Smooth muscle cell (in vitro differentiated cells): ENCODE results near the gene WBP1. TPM values are rescaled to one million over a fixed set of nuclear protein-coding genes. Genes with fewer than 3 reads are reported as not detected.

Experiments
- DNase-seq: peaks from one replicate; lab custom pipeline; 2025; ENCODE audit not compliant: unreplicated experiment; lab: John Stamatoyannopoulos, UW
- H2AFZ ChIP-seq: fragments of 200-600 bp; sonication (generic); 2 replicates; pipeline ENCODE4 v1.6.0; 2016; ENCODE audit warnings: antibody characterized with exemption, low read depth, mild to moderate bottlenecking
- H3F3A ChIP-seq: fragments of 200-600 bp; sonication (generic); 2 replicates; pipeline ENCODE4 v1.6.0; 2017; ENCODE audit warnings: antibody characterized with exemption, low read depth
- H3K27ac ChIP-seq: fragments of 200-600 bp; sonication (generic); 2 replicates; pipeline ENCODE4 v1.5.1; 2016; ENCODE audit warnings: low read depth, mild to moderate bottlenecking
- H3K27me3 ChIP-seq: fragments of 200-600 bp; sonication (generic); 2 replicates; pipeline ENCODE4 v1.6.1; 2016; ENCODE audit warnings: low read depth, mild to moderate bottlenecking
- H3K36me3 ChIP-seq: fragments of 200-600 bp; sonication (generic); 2 replicates; pipeline ENCODE4 v1.5.1; 2016; ENCODE audit warnings: low read depth
- H3K4me1 ChIP-seq: fragments of 200-600 bp; sonication (generic); 2 replicates; pipeline ENCODE4 v1.5.1; 2016; ENCODE audit warnings: low read depth
- H3K4me2 ChIP-seq: fragments of 200-600 bp; sonication (generic); 2 replicates; pipeline ENCODE4 v1.6.0; 2016; ENCODE audit warnings: mild to moderate bottlenecking
- H3K4me3 ChIP-seq: fragments of 200-600 bp; sonication (generic); 2 replicates; pipeline ENCODE4 v1.5.1; 2016; ENCODE audit warnings: mild to moderate bottlenecking
- H3K79me2 ChIP-seq: fragments of 200-600 bp; sonication (generic); 2 replicates; pipeline ENCODE4 v1.6.0; 2016; ENCODE audit warnings: low read depth, mild to moderate bottlenecking
- H3K9ac ChIP-seq: fragments of 200-600 bp; sonication (generic); 2 replicates; pipeline ENCODE4 v1.6.0; 2016; ENCODE audit warnings: low read depth
- H3K9me3 ChIP-seq: fragments of 200-600 bp; sonication (generic); replicated peaks from 2 replicates; pipeline ENCODE4 v1.5.1; 2016; ENCODE audit warnings: low read depth
- H4K20me1 ChIP-seq: fragments of 200-600 bp; sonication (generic); 2 replicates; pipeline ENCODE4 v1.6.0; 2016; ENCODE audit warnings: low read depth
- WGBS: methylation state at CpG from one replicate; pipeline ENCODE4 v1.1.7; 2016; ENCODE audit warnings: low lambda C conversion rate; 5-methylcytosine and 5-hydroxymethylcytosine counted together
- polyA plus RNA-seq: library from polyadenylated mRNA; unstranded; fragments of >200 nt; fragmentation: Nextera tagmentation; extraction: Ambion mirVana; gene quantifications from 2 replicates; pipeline ENCODE4 v1.2.1, GENCODE V29; 2016
- total RNA-seq: library from RNA; depleted of rRNA; stranded (reverse); fragments of >200 nt; gene quantifications from 2 replicates; pipeline ENCODE4 v1.2.3, GENCODE V29; 2014
- TF ChIP-seq, protein P1 (sequence below): fragments of 200-600 bp; sonication (generic); IDR thresholded peaks from 2 replicates; pipeline ENCODE4 v1.5.1; 2017; ENCODE audit warnings: borderline replicate concordance, mild to moderate bottlenecking, antibody characterized with exemption; ENCODE audit not compliant: insufficient read depth, poor library complexity, severe bottlenecking

The WBP1 gene
- total and polyA plus RNA-seq, 2 experiments from 2014 or later = 90.8 to 117 TPM

DNA sequence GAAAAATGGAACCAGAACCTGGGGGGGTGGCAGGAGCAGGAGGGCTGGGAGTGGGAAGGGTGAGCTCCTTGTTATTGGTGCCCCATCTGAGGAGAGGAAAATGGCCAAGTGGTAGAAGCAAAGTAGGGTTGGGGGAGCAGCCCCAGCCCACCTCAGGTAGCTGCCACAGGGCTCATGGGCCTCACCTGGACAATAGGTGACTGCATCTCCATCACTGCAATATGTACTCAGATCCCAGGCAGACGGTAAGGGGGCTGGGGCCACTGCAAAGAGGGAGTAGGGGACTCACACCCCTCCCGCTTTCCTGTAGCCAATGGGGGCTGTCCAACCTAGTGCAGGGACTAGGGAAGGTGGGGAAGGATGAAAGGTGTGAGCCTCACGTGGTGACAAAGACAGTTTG is 41.0 kb upstream of the WBP1 start:
- no peak overlapping the region for H2AFZ ChIP-seq
- no peak overlapping the region for H3K4me3 ChIP-seq
- no peak overlapping the region for H3K4me2 ChIP-seq
- TF ChIP-seq, protein P1, sequence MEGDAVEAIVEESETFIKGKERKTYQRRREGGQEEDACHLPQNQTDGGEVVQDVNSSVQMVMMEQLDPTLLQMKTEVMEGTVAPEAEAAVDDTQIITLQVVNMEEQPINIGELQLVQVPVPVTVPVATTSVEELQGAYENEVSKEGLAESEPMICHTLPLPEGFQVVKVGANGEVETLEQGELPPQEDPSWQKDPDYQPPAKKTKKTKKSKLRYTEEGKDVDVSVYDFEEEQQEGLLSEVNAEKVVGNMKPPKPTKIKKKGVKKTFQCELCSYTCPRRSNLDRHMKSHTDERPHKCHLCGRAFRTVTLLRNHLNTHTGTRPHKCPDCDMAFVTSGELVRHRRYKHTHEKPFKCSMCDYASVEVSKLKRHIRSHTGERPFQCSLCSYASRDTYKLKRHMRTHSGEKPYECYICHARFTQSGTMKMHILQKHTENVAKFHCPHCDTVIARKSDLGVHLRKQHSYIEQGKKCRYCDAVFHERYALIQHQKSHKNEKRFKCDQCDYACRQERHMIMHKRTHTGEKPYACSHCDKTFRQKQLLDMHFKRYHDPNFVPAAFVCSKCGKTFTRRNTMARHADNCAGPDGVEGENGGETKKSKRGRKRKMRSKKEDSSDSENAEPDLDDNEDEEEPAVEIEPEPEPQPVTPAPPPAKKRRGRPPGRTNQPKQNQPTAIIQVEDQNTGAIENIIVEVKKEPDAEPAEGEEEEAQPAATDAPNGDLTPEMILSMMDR = no peak
- H4K20me1 ChIP-seq = no peaks in the 10 kb centered on the region
- no peak overlapping the region for H3K27ac ChIP-seq
- H3F3A ChIP-seq = no peaks in the 10 kb centered on the region
- no peak overlapping the region for H3K9ac ChIP-seq
- H3K36me3 ChIP-seq = no peaks in the 10 kb centered on the region
- H3K4me1 ChIP-seq = peaks cover 5% of the 10 kb centered on the region
- WGBS = 73% methylated on average over 3 of the region's 3 CpGs
- no peaks in the 10 kb centered on the region for H3K9me3 ChIP-seq
- H3K79me2 ChIP-seq = no peaks in the 10 kb centered on the region
- no peak for DNase-seq
- peaks cover 4% of the 10 kb centered on the region for H3K27me3 ChIP-seq

DNA sequence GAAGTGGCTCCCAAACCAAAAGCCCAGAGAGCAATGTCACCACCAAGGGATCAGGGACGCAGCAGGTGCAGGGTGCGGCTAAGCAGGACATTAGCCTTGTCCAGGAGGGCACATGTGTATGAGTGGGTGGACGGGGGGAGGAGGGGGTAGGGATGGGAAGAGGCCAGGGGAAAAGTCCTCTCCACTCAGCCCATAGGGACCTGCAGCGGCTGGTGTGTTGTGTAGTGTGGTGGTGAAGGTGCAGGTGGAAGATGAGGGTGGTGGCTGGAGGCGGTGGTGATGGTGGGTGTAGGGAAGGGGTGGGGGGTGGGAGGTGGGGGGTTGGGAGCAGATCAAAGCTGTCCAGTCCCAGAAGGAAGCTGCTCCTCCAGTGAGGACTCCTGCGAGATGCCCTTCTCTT is 40.5 kb upstream of the WBP1 start:
- no peak overlapping the region for H3K9ac ChIP-seq
- no peak overlapping the region for H3K4me3 ChIP-seq
- H2AFZ ChIP-seq = no peak overlapping the region
- no peak overlapping the region for H3K27ac ChIP-seq
- WGBS = 82% methylated on average over 3 of the region's 6 CpGs
- H3K27me3 ChIP-seq = peaks cover 4% of the 10 kb centered on the region
- TF ChIP-seq, protein P1 = no peak
- H3K4me2 ChIP-seq = no peak overlapping the region
- H3F3A ChIP-seq = no peaks in the 10 kb centered on the region
- H4K20me1 ChIP-seq = no peaks in the 10 kb centered on the region
- no peak for DNase-seq
- no peaks in the 10 kb centered on the region for H3K79me2 ChIP-seq
- H3K36me3 ChIP-seq = no peaks in the 10 kb centered on the region
- no peaks in the 10 kb centered on the region for H3K9me3 ChIP-seq
- H3K4me1 ChIP-seq = peaks cover 5% of the 10 kb centered on the region

DNA sequence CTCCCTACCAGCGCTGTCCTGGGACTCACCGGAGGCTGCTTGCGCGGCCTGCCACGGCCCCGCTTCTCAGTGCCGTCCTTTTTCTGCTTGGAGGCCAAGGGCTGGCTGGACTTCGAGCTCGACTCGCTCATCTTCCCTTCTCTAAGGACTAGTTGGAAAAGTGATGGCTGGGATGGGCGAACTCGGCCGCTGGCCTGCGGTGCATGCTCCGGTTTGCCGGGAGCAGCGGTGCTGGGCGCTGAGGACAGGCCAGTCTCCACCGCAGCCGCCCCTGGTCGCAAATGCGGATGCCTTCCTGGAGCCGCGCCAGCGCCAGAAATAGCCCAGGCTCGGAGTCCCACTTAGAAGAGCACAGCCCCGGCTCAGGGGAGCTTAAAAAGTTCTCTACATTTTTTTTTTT is 39.9 kb upstream of the WBP1 start:
- no peak for DNase-seq
- Histone ChIP-seq H3K79me2 (no peaks in the 10 kb centered on the region), H3F3A (no peaks in the 10 kb centered on the region), H3K4me3 (no peak overlapping the region), H2AFZ (no peak overlapping the region), H3K9me3 (no peaks in the 10 kb centered on the region), H3K27ac (no peak overlapping the region), H3K27me3 (peaks cover 4% of the 10 kb centered on the region), H3K4me1 (peaks cover 5% of the 10 kb centered on the region), H3K9ac (no peak overlapping the region), H3K36me3 (no peaks in the 10 kb centered on the region), H4K20me1 (no peaks in the 10 kb centered on the region), H3K4me2 (no peak overlapping the region)
- WGBS = 94% methylated on average over 27 of the region's 27 CpGs
- TF ChIP-seq, protein P1 = no peak

DNA sequence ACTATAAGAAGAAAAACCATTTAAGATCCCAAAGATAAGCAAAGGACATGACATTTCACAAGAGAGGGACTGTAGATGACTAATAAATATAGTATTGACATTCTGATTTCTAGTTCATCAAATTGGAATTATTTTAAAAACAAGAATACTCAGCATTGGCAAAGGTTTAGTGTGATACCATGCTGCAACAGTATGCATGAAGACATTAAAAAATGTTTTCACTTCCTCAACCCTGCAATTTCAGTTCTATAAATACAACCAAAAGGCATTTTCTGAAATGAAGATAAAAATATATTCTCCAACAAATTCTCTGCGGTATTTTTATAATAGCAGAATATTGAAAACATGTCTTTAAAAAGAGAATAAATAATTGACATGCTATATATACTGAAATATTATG is 38.9 kb upstream of the WBP1 start:
- H3F3A ChIP-seq = peaks cover 3% of the 10 kb centered on the region
- no peaks in the 10 kb centered on the region for H3K79me2 ChIP-seq
- no peak overlapping the region for H3K9ac ChIP-seq
- H3K9me3 ChIP-seq = no peaks in the 10 kb centered on the region
- H4K20me1 ChIP-seq = no peaks in the 10 kb centered on the region
- peaks cover 5% of the 10 kb centered on the region for H3K4me1 ChIP-seq
- TF ChIP-seq, protein P1 = no peak
- no peak overlapping the region for H2AFZ ChIP-seq
- H3K4me2 ChIP-seq = no peak overlapping the region
- peaks cover 4% of the 10 kb centered on the region for H3K27me3 ChIP-seq
- no peak overlapping the region for H3K27ac ChIP-seq
- H3K36me3 ChIP-seq = no peaks in the 10 kb centered on the region
- no peak overlapping the region for H3K4me3 ChIP-seq
- no peak for DNase-seq
- WGBS = 91% methylated on average over 1 of the region's 1 CpG
